ENCODE measurements around the gene FITM1.
A peak's percentile ranks its signal among the peaks of the same experiment; 100 is the strongest.

FITM1 gene

GRCh38 chr14:24141097-24141880, 10.8 kb downstream of the FITM1 start, which contains the start of gene EMC9:
Gene EMC9, minus strand, starts transcription at chr14:24141591. Its CDS starts 287 bp downstream, at chr14:24141304.
- DNase-seq: peak; percentile 99

- DNase-seq: no peak
Measured at GRCh38 chr14:24143511-24143910, 13.1 kb downstream of the FITM1 start.

- DNase-seq: no peak
Measured at GRCh38 chr14:24144451-24144850, 14.0 kb downstream of the FITM1 start.

- no peak for DNase-seq
Measured at GRCh38 chr14:24145219-24145618, 14.8 kb downstream of the FITM1 start.

GRCh38 chr14:24145690-24146452, 15.4 kb downstream of the FITM1 start:
- no peak for DNase-seq

- peak; percentile 95 for DNase-seq
Measured at GRCh38 chr14:24146453-24146977, 16.1 kb downstream of the FITM1 start, which contains the start of gene PSME2. Gene PSME2, minus strand, starts transcription at chr14:24146610. Its CDS starts 29 bp downstream, at chr14:24146581.

GRCh38 chr14:24146978-24147760, 16.7 kb downstream of the FITM1 start, which contains the start of gene RNF31:
Gene RNF31, plus strand, starts transcription at chr14:24147498. Its CDS starts 201 bp downstream, at chr14:24147699.
- DNase-seq: peak; percentile 96

- DNase-seq: no peak
Measured at GRCh38 chr14:24147761-24148428, 17.4 kb downstream of the FITM1 start.

GRCh38 chr14:24149302-24149969, 19.0 kb downstream of the FITM1 start:
- DNase-seq: no peak

- no peak for DNase-seq
Measured at GRCh38 chr14:24150061-24150460, 19.6 kb downstream of the FITM1 start.

GRCh38 chr14:24150567-24150966, 20.1 kb downstream of the FITM1 start:
- DNase-seq: no peak

- no peak for DNase-seq
Measured at GRCh38 chr14:24150993-24151392, 20.5 kb downstream of the FITM1 start.

- no peak for DNase-seq
Measured at GRCh38 chr14:24151404-24152080, 21.1 kb downstream of the FITM1 start.

GRCh38 chr14:24155100-24155499, 24.6 kb downstream of the FITM1 start:
- no peak for DNase-seq

GRCh38 chr14:24156840-24157239, 26.4 kb downstream of the FITM1 start:
- no peak for DNase-seq

GRCh38 chr14:24157331-24157730, 26.9 kb downstream of the FITM1 start:
- no peak for DNase-seq

- no peak for DNase-seq
Measured at GRCh38 chr14:24159777-24160498, 29.5 kb downstream of the FITM1 start.

- DNase-seq: no peak
Measured at GRCh38 chr14:24160499-24160849, 30.0 kb downstream of the FITM1 start.

GRCh38 chr14:24160850-24161804, 30.7 kb downstream of the FITM1 start, which contains the start of gene IRF9:
Gene IRF9, plus strand, starts transcription at chr14:24161265. Its CDS starts 880 bp downstream, at chr14:24162145.
- DNase-seq: peak; percentile 100

Measured in activated CD8-positive, alpha-beta memory T cell treated with anti-CD3 and anti-CD28 coated beads for 24 hours (primary cell).